GM06990 (cell line): ENCODE measurements around the gene NCOR2.
A peak's percentile ranks its signal among the peaks of the same experiment; 100 is the strongest.

Source experiments
- DNase-seq: peaks from one replicate; pipeline ENCODE4 v3.0.0-alpha.2; 2011; ENCODE audit not compliant: insufficient read length; ENCODE audit errors: extremely low read depth
- H3K27me3 ChIP-seq: replicated peaks from 2 replicates; pipeline ENCODE4 v1.6.0; 2011; ENCODE audit warnings: low read length; ENCODE audit not compliant: control insufficient read depth, insufficient read depth
- H3K36me3 ChIP-seq: 2 replicates; pipeline ENCODE4 v1.5.1; 2011; ENCODE audit warnings: low read length; ENCODE audit not compliant: control insufficient read depth, insufficient read depth
- H3K4me3 ChIP-seq: replicated peaks from 2 replicates; pipeline ENCODE4 v1.5.1; 2011; ENCODE audit warnings: low read depth, mild to moderate bottlenecking, control low read depth, low read length
- CTCF ChIP-seq: IDR thresholded peaks from 2 replicates; pipeline ENCODE4 v1.5.1; 2011; ENCODE audit warnings: low read length, control low read depth, mild to moderate bottlenecking, inconsistent platforms; ENCODE audit not compliant: insufficient read depth, poor library complexity, severe bottlenecking

The NCOR2 gene

GRCh38 chr12:124565656-124566160 lies 1.7 kb downstream of the NCOR2 start:
- peaks cover 2% of the 10 kb centered on the region; the same call in 1 of the 2 replicates for H3K36me3 ChIP-seq
- no peak for TF ChIP-seq CTCF
- H3K4me3 ChIP-seq, result peak overlapping the region; percentile 85
- DNase-seq, result no peak
- H3K27me3 ChIP-seq, result no peaks in the 10 kb centered on the region

GRCh38 chr12:124564971-124565491 lies 2.4 kb downstream of the NCOR2 start:
- Histone ChIP-seq H3K36me3 (peaks cover 2% of the 10 kb centered on the region; the same call in 1 of the 2 replicates), H3K4me3 (peak overlapping the region; percentile 85), H3K27me3 (no peaks in the 10 kb centered on the region)
- DNase-seq, result no peak
- TF ChIP-seq CTCF, result no peak

GRCh38 chr12:124564232-124564958 lies 3.0 kb downstream of the NCOR2 start:
- no peak for TF ChIP-seq CTCF
- Histone ChIP-seq H3K27me3 (no peaks in the 10 kb centered on the region), H3K4me3 (peak overlapping the region; percentile 85)

GRCh38 chr12:124563809-124564208 lies 3.6 kb downstream of the NCOR2 start:
- peaks cover 2% of the 10 kb centered on the region; the same call in 1 of the 2 replicates for H3K36me3 ChIP-seq
- no peak for TF ChIP-seq CTCF
- no peak overlapping the region for H3K4me3 ChIP-seq
- H3K27me3 ChIP-seq, result no peaks in the 10 kb centered on the region
- DNase-seq, result no peak

More at GRCh38 chr12:124564232-124564958, 3.0 kb downstream of the NCOR2 start:
- no peak for DNase-seq
- H3K36me3 ChIP-seq, result peaks cover 2% of the 10 kb centered on the region; the same call in 1 of the 2 replicates

- TF ChIP-seq CTCF, result no peak
- Histone ChIP-seq H3K4me3 (no peak overlapping the region), H3K36me3 (peaks cover 4% of the 10 kb centered on the region; the same call in 1 of the 2 replicates), H3K27me3 (no peaks in the 10 kb centered on the region)
- no peak for DNase-seq
Measured at GRCh38 chr12:124563401-124563800, 4.0 kb downstream of the NCOR2 start.
